GM10248 (cell line): ENCODE measurements around the gene ISYNA1.

Experiments
- CTCF ChIA-PET: fragments of 300-600 bp; sonication (Branson Sonifier 250); formaldehyde crosslinking; extraction: SDS; loops from one replicate; lab custom pipeline; 2021; ENCODE audit warnings: antibody characterized with exemption; lab: Yijun Ruan, JAX
- POLR2A ChIA-PET: fragments of 350-650 bp; sonication (Branson Sonifier 250); formaldehyde crosslinking; extraction: SDS; loops from one replicate; lab custom pipeline; 2020; ENCODE audit warnings: antibody characterized with exemption; lab: Yijun Ruan, JAX
- DNase-seq: peaks from one replicate; pipeline ENCODE4 v3.0.0; 2012; ENCODE audit errors: extremely low spot score
- TF ChIP-seq, protein P1 (sequence below): IDR thresholded peaks from 2 replicates; pipeline ENCODE4 v1.5.1; 2012; ENCODE audit warnings: mild to moderate bottlenecking, low read depth; ENCODE audit errors: extremely low read depth, missing control alignments, control extremely low read depth

ISYNA1 gene

DNA sequence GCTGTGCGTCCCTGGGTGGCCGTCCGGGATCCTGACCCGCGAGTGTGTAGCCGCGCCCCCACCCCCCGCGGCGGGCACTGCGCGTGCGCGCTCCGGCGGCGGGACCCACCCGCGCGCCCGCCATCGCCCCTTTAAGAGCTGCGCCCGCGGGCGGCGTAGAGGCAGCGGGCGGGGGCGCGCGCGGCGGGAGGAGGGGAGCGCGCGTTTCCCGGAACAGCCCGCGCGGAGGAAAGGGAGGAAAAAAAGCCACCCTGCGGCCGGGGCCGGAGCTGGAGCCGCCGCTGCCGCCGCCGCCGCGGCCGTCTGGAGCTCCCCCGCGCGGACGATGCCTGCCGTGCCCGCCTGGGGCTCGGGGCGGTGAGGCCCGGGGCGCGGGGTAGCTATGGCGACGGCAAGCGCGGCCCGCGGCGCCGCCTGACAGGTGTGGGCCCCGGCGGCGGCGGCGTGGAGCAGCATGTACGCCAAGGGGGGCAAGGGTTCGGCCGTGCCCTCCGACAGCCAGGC is 18.7 kb downstream of the ISYNA1 start, which contains the start of gene SSBP4:
TSS of gene SSBP4 (plus strand) at position 204 of the 504 bp plus-strand sequence. CDS start at position 455, 251 bp downstream.
- peak; percentile 91 for DNase-seq
- CTCF ChIA-PET: interaction anchor here (0.7 to 16.0 kb wide), 13 partner anchors 9 to 170 kb away, joined by 3 to 380 read pairs (median 5); partner anchors contain the start of genes GDF15, JUND and LRRC25
- TF ChIP-seq, protein P1, sequence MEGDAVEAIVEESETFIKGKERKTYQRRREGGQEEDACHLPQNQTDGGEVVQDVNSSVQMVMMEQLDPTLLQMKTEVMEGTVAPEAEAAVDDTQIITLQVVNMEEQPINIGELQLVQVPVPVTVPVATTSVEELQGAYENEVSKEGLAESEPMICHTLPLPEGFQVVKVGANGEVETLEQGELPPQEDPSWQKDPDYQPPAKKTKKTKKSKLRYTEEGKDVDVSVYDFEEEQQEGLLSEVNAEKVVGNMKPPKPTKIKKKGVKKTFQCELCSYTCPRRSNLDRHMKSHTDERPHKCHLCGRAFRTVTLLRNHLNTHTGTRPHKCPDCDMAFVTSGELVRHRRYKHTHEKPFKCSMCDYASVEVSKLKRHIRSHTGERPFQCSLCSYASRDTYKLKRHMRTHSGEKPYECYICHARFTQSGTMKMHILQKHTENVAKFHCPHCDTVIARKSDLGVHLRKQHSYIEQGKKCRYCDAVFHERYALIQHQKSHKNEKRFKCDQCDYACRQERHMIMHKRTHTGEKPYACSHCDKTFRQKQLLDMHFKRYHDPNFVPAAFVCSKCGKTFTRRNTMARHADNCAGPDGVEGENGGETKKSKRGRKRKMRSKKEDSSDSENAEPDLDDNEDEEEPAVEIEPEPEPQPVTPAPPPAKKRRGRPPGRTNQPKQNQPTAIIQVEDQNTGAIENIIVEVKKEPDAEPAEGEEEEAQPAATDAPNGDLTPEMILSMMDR: peak; percentile 30
- POLR2A ChIA-PET: interaction anchor here (0.6 to 1.6 kb wide), 5 partner anchors 91 to 560 kb away, joined by 3 to 12 read pairs (median 3); partner anchors contain the start of genes COPE and JUND

DNA sequence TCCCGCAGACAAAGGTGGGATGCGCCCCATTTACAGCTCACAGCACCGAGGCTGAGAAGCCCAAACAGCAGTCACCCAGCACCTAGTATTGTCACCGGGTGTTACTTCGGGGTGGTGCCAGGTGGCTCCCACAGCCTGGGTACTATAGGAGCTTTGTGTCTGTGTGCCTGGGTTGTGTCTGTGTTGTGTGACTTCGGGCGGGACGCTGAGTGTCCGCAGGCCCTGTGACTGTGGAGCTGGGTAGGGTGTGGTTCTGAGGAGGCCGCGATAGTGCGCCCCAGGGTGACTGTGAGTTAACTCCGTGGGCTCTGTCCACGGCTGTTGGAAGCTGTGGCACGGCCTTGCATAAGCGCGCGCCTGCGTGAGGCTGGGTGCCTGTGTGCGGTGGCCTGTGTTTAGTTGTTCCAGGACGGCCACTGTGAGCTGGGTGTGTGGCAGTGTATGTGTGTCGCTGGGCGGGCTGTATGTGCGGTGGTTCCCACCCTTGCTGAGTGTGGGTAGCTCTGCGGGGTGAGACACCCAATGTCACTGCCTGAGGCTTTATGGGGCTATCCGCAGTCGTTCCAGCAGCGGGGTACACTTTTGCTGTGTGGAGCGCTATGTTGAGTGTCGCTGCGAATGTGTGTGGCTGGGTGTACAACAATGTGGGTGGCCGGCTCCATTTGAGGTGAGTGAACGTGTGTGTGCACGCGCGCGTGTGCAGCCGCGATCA is 19.3 kb downstream of the ISYNA1 start:
- TF ChIP-seq, protein P1: no peak
- DNase-seq: no peak
- POLR2A ChIA-PET: interaction anchor here (0.6 to 1.6 kb wide), 5 partner anchors 90 to 559 kb away, joined by 3 to 12 read pairs (median 3); partner anchors contain the start of genes COPE and JUND
- CTCF ChIA-PET: interaction anchor here (0.7 to 16.0 kb wide), 13 partner anchors 8 to 171 kb away, joined by 3 to 380 read pairs (median 7); partner anchors contain the start of genes GDF15, JUND, LRRC25 and LSM4

DNA sequence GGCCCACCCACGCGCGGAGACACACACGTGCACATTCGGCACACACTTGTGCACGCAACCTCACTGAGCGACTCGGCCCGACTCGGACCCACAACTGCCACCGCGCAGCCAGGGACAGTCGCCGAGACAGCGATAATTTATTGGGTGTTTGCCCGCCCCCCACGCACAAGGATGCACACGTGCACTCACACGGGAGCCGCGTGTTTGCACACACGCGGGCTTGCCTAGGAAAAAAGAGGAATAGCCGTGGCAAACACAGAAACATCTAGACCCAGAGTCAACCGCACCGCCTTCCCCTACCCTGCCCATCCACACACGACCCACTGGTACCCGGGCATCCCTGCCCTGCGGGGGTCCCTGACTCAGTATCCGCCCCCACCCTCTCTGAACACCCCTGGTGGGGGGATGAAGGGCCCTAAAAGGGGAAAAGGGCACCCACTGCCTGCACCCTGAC is 19.9 kb downstream of the ISYNA1 start:
- TF ChIP-seq, protein P1: no peak
- DNase-seq: no peak
- ChIA-PET POLR2A (interaction anchor here (1.7 kb wide), 1 partner anchor 138 kb away, joined by 7 read pairs; no protein-coding TSS in a partner anchor), CTCF (interaction anchor here (1.4 to 16.0 kb wide), 7 partner anchors 11 to 138 kb away, joined by 5 to 380 read pairs (median 12); partner anchors contain the start of genes GDF15, JUND, LRRC25 and LSM4)

DNA sequence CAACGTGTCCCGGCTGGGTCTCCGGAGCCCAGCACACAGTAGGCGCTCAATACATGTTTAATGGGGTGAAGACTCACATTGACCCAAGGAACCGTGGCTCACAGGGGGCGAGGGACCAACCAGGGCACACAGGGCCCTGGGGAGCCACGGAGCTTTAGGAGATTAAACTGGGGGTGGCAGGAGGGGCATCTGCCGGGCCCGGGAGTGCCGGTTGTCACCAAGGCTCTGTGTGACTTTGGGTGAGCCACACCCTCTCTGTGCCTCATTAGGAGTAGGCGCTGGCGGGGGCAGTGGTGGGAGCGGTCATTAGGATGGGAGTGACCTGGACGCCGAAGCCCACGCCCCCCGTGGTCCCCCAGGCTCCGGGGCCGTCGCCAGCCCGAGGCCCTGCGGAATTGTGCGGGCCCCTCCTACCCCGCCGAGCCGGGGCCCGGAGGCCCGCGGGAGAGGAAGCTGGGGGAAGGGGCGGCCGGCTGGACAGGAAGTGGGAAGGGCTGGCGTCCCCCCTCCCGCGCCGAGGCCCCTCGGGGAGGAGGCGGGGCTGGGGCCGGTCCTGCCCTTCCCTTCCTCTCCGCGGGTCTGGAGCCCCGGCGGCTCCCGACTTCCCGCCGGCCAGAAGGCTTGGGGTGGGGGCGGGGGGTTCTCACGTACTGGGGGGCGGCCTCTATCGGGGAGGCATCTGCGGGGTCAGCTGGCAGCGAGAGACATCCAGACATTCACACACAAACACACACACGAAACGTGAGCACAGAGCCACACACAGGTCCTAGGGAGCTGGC is 20.5 kb downstream of the ISYNA1 start:
- TF ChIP-seq, protein P1: no peak
- peak; percentile 72 for DNase-seq
- CTCF ChIA-PET: interaction anchor here (0.8 to 16.0 kb wide), 9 partner anchors 8 to 226 kb away, joined by 3 to 380 read pairs (median 12); partner anchors contain the start of genes GDF15, JUND, LRRC25 and LSM4
- POLR2A ChIA-PET: interaction anchor here (1.0 to 2.2 kb wide), 4 partner anchors 11 to 138 kb away, joined by 3 to 19 read pairs (median 6); partner anchors contain the start of genes GDF15 and JUND

DNA sequence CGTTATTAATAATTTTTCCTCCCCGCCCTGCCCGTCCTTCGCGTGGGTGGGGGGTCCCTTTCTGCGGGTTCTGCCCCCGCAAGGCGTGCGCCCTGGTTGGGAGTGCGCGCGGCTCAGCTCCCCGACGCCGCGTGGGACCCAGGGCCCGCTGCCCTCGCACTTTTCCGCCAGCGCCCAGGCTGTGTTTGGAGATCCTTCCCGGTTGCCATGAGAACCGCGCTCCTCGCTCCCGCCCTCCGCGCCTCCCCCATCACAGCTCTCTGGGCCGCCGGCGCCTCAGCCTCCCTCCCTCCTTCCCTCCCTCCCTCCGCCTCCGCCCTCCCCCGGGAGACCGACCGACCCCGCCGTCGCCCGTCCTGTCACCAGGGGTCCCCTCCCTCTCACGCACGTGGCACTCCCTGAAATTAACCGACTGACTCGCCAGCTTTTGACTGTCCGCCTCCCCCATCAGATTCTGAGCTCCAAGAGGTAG is 21.1 kb downstream of the ISYNA1 start:
- ChIA-PET CTCF (interaction anchor here (0.8 to 16.0 kb wide), 7 partner anchors 9 to 225 kb away, joined by 3 to 380 read pairs (median 8); partner anchors contain the start of genes GDF15, JUND, LRRC25 and LSM4), POLR2A (interaction anchor here (1.0 to 2.2 kb wide), 4 partner anchors 12 to 137 kb away, joined by 3 to 19 read pairs (median 6); partner anchors contain the start of genes GDF15 and JUND)
- peak; percentile 79 for DNase-seq
- TF ChIP-seq, protein P1: no peak
